Keratinocyte (primary cell): ENCODE data around the gene PDE11A.

Experiments used
- CTCF ChIP-seq, 3 experiments: IDR thresholded peaks in 1 of 3; conservative IDR thresholded peaks in 1 of 3; optimal IDR thresholded peaks in 1 of 3; 2 replicates in 2 of 3; 3 replicates in 1 of 3; pipeline versions ENCODE3 to v1.5.1; 2011; ENCODE audit warnings: low read length in 3 of 3, mild to moderate bottlenecking in 3 of 3, moderate library complexity in 2 of 3, control low read depth in 1 of 3, inconsistent platforms in 1 of 3; ENCODE audit not compliant: insufficient read depth in 2 of 3; ENCODE audit errors: extremely low read depth in 1 of 3
- EZH2 ChIP-seq: IDR thresholded peaks from one replicate; pipeline ENCODE4 v1.6.1; 2012; ENCODE audit warnings: inconsistent platforms, mild to moderate bottlenecking, low read length, moderate library complexity

GRCh38 chr2:177610813-177611212 lies 461.8 kb downstream of the PDE11A start:
- TF ChIP-seq CTCF (optimal IDR thresholded peaks at IDR 0.05 in 1 of 3, IDR thresholded peaks at IDR 0.05 in 1 of 3, conservative IDR thresholded peaks at IDR 0.05 in 1 of 3; ENCODE audit: extremely low read depth in 1 of 3, insufficient read depth in 2 of 3, low read length in 3 of 3) (no peak), EZH2 (no peak)
